Stimulated activated CD8-positive, alpha-beta memory T cell treated with anti-CD3 and anti-CD28 coated beads, Interleukin-7, amount 100 ng/mL, for 4 hours (primary cell): ENCODE measurements around the gene AGR2.

Source experiments
- DNase-seq, 2 donors: peaks; one replicate each; pipeline ENCODE4 v3.0.0-alpha.2; 2020; ENCODE audit warnings: low read depth in 2 of 2

Gene AGR2

DNA sequence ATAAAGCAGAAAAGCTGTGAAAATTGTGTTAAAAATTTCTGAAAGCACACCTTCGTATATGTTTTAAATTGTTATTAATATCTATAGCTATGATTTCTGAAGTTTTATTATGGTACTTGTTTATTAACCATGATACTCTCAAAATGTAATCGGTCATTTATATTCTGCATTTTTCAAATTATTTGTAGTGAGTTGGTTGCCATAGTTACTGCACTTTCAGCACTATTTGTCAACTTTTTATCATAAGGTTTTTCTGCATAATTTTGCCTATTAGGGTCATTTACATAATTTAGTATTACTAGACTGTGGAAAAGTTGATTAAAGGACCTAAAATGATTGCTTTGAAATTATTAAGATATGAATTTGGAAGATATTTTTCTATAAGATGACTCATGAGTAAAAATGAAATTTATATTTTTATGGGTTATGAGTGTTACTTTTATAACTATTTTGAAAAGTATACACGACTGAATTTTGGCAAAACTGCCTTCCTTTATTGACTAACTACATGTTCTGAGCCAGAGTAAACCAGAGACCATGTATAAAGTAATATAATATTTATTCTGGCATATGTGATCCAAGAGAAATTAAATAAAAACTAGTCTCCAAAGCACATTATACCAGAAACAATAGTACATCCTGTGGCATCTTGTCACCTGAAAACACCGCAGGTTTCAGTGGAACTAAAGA is 7.9 kb upstream of the AGR2 start:
- no peak for DNase-seq

DNA sequence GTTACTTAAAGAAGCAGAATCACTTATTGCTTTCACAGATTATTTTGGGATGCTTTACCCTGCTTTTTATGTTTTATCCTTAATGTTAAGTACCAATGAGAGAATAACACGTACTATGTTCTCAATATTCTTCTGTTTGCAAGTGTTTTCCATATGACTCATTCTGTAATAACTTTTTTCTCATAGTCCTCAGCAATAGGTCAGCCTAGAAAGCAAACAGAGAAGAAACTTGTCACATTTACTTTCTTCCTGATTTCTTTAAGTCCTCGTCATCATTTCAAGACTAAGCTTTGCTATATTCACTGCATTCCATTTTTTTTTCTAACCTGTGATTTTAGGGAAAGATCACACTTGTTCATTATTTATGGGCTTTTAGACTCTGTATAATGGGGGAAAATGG is 6.8 kb upstream of the AGR2 start:
- DNase-seq: no peak

DNA sequence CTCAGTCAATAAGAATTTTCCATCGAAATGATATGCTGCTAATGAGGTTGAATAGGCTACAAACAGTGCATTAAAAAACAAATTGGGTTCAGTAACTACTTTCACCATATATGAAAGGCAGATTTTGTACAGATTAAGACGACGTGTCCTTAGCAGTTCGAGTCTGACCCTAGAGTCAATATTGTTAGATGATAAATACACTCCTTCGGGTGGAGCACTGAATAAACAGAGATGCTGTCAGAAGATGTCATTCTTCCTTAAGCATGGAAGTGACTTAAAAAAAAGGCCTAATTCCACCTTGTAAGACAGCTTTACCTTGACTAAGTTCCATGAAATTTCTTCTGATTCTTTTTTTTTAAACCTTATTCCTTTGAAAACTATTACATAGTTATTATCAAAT is 5.8 kb upstream of the AGR2 start:
- DNase-seq: no peak

DNA sequence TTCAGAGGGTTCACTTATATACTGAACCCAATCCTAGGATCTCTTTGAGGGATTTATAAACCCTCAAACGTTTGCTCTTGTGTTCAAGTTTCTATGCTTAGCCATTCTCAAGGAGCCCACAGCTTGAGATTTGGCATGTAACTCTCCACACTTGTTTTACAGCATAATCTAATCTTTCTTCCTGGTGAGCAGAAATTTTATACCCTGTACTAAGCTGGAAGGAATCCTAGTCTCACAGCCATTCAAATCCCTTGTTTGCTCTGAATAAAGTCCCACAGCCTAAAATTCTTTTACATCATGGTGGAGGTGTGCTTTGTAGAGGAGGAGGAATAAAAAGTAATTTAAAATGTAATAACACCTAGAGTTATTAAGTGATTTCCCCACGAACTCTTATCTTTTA is 5.3 kb upstream of the AGR2 start:
- no peak for DNase-seq

DNA sequence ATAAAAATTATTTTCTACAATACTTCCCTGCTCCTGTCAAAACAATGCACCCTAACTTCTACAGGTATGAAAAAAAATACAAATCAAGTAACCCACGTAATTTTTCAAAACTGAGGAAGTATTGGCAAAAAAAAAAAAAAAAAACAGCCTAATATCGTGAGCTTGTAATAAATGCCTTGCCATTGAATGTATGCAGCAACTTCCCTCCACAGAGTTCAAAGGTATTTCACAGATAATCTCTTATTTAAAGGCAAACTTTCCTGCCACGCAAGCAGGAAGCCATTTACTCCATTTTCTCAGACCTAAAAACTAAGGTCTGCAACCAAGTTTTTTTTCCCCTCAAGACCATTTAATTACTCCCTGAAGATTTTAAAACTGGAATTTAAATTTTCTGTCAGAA is 642 bp upstream of the AGR2 start:
- DNase-seq: no peak

- no peak for DNase-seq
Observed at GRCh38 chr7:16803881-16804673, 722 bp downstream of the AGR2 start.

DNA sequence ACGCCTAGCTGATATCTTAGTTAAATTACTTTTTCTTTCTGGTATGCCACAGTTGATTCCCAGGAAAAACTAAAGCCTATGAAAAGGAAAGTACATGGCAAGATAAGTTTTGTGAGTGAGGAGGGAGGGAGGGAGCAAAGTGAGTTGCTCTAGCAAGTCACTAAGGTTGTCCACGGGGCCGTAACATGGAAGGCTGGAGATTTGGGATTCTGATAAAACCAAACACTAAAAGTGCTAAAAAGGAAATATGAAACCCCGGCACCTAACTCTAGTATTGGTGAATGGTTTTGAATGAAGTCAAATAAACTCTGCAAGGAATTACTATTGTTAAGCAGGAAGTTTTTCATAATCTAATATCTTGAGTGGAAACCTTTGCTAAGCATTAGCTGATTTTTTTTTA is 1.7 kb downstream of the AGR2 start:
- DNase-seq: no peak

DNA sequence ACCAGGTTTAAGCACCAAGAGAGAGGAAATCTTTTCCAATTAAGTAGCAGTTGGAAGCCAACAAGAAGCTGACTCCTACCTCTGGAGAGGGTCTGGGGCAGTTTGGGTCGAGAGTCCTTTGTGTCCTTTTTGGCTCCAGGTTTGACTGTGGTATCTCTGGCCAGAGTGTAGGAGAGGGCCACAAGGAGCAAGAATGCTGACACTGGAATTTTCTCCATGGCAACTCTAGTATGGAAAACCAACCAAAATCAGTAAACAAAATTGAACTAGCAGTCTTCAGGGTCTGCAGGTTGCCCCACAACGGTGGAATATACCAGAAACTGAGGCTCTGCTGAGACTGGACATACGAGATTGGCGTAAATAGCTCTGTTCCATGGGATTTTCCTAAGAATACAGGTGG is 3.2 kb downstream of the AGR2 start:
- no peak for DNase-seq

- DNase-seq: no peak
Observed at GRCh38 chr7:16801111-16801542, 3.7 kb downstream of the AGR2 start.

DNA sequence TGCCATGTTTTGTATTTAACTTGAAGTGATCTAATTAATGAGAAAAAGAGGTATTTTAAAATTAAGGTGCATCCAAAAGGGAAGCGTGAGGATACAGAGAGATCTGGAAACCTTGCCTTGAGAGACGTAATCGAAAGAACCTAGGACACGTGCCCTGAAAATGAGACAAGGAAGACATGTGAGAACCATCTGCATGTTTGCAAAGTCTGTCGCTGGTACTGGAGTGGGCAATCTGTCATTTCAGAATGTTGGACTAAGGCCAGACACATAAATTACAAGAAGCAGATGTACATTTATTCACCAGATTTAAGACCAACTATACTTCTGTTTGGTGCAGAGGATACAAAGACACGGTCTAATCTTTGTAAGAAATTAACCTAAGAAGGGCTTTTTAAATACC is 9.2 kb downstream of the AGR2 start:
- no peak for DNase-seq

- DNase-seq: no peak
Observed at GRCh38 chr7:16794986-16795385, 9.8 kb downstream of the AGR2 start.

- DNase-seq: no peak
Observed at GRCh38 chr7:16791905-16792698, 12.7 kb downstream of the AGR2 start.

DNA sequence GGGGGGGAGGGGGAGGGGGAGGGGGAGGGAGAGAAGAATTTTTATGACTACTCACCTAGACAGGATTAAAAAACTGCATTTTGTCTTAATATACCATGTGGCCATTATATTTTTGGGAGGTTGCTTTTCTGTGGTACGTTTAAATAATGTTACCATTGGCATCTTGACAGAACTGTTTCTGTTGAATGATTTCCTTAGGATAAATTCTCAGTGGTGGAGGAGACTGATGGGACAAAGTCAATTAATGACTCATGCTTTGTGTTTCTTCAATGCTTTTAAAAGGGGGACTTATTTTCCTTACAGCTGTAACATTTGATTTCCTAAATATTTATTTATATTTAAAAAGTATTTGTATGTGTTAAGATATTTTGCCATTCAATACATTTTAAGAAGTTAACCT is 13.7 kb downstream of the AGR2 start:
- DNase-seq: no peak

GRCh38 chr7:16787127-16787526 is 17.7 kb downstream of the AGR2 start:
- DNase-seq: no peak

- no peak for DNase-seq
Observed at GRCh38 chr7:16786257-16786656, 18.5 kb downstream of the AGR2 start.

GRCh38 chr7:16785846-16786245 is 19.0 kb downstream of the AGR2 start:
- DNase-seq: no peak

- no peak for DNase-seq
Observed at GRCh38 chr7:16785321-16785720, 19.5 kb downstream of the AGR2 start.

DNA sequence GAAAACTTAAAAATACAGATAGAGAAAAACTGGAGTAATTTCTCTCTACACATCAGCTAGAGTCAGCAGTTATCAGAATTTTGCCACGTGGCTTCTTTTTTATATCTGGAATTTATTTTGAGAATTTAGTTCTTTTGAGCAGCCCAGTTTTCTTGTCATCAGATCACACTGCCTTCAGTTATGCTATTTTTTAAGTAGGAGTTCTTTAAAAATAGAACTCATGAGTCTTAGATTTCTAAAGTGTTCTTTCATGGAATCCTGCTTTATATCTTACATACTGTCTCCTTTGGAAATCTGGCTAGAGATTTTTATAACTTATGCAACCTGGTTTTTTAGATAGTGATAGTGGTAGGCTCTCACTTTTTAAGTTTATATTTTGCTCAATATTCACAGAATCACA is 24.2 kb downstream of the AGR2 start:
- DNase-seq: no peak

GRCh38 chr7:16779051-16779450 is 25.7 kb downstream of the AGR2 start:
- DNase-seq: no peak

GRCh38 chr7:16778476-16778875 is 26.3 kb downstream of the AGR2 start:
- DNase-seq: no peak

GRCh38 chr7:16776053-16776452 is 28.7 kb downstream of the AGR2 start:
- DNase-seq: no peak

DNA sequence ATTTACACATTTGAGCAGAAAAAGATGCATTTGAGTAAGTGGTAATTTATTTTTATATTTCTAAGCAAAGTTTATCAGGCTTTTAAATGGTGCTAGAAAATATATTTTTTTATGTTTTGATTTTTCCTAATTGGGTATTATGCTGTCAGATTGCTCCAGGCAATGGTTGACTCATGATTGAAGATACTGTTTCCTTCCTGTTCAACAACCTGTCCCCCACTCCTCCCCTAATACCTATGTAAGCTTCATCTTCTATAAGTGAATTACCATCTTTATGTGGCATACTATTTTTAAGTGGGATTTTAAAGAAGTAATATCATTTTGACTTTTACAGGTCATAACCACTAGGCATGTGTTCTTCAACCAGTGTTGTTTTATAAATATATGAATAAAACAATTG is 29.8 kb downstream of the AGR2 start:
- no peak for DNase-seq

DNA sequence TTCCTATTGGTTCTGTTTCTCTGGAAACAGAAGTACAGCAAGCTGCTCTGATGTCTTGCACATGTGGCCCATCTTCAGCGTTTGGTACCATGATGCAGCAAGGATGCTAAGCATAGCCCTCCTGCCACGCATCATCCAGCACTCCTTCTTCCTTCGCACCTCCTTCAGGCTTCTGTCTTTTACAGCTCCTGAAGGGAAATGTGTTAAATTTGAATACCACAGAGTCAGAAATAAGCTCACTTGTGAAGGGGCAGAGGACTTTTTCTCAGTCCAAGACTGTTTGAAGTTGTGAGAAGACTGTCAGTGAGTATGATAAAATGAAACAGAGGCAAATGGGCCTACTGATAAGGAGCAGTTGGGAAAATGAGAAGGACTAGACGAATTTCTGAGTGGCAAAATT is 30.5 kb downstream of the AGR2 start:
- DNase-seq: no peak
